Body of pancreas (tissue), 4 donors: ENCODE data around the gene SLC17A9. TPM values are rescaled to one million over a fixed set of nuclear protein-coding genes. Genes with fewer than 3 reads are reported as not detected.

Source experiments
- ATAC-seq: fragments of 150-250 bp; one replicate; pipeline ENCODE4 v1.9.1; 2016
- DNase-seq, 4 donors: peaks; one replicate each; pipeline ENCODE4 v3.0.0-alpha.2; 2019
- H3K27ac ChIP-seq, 4 donors: fragments of 200-600 bp; sonication (generic); 1 replicate in 3 of 4; 2 replicates in 1 of 4; pipeline versions ENCODE4 v1.5.1 to v1.6.1; 2016 to 2019; ENCODE audit warnings: mild to moderate bottlenecking in 1 of 4, mixed read lengths in 1 of 4, moderate library complexity in 1 of 4
- H3K27me3 ChIP-seq, 2 donors: fragments of 200-600 bp; sonication (generic); one replicate each; pipeline ENCODE4 v1.6.0; 2016; ENCODE audit warnings: mild to moderate bottlenecking in 1 of 2
- H3K36me3 ChIP-seq, 2 donors: fragments of 200-600 bp; sonication (generic); replicated peaks in 1 of 2; 2 replicates each; pipeline ENCODE4 v1.5.1; 2016; ENCODE audit warnings: low read depth in 2 of 2; ENCODE audit not compliant: insufficient read depth in 1 of 2
- H3K4me1 ChIP-seq: fragments of 200-600 bp; sonication (generic); one replicate; pipeline ENCODE4 v1.6.0; 2016
- H3K4me3 ChIP-seq, 2 donors: fragments of 200-600 bp; sonication (generic); 1 replicate in 1 of 2; 2 replicates in 1 of 2; pipeline ENCODE4 v1.5.1; 2016 to 2019
- H3K9me3 ChIP-seq, 3 donors: fragments of 200-600 bp; sonication (generic); 1 replicate in 2 of 3; 2 replicates in 1 of 3; pipeline ENCODE4 v1.5.1; 2016
- POLR2A ChIP-seq, 3 donors: fragments of 450-650 bp; IDR thresholded peaks; one replicate each; pipeline ENCODE4 v1.6.1; 2016; ENCODE audit warnings: antibody characterized with exemption in 3 of 3, mild to moderate bottlenecking in 2 of 3
- WGBS, 2 donors: methylation state at CpG; one replicate each; pipeline ENCODE4 v1.1.5; 2017; 5-methylcytosine and 5-hydroxymethylcytosine counted together
- intact Hi-C: fragments of 100-400 bp; cut with DNase I; formaldehyde crosslinking; loops from one replicate; pipeline ENCODE4 v1.15.1; 2023
- total RNA-seq, 2 donors: library from RNA; depleted of rRNA; stranded (reverse); fragments of >200 nt; gene quantifications; one replicate each; pipeline ENCODE4 v1.1.0, GENCODE V29; 2016
- TF ChIP-seq, protein P1 (sequence below), 7 experiments: fragments of 450-650 bp in 4 of 7; fragments of 200-600 bp in 3 of 7; sonication (generic) in 3 of 7; IDR thresholded peaks; one replicate each; pipeline ENCODE4 v1.5.1; 2016 to 2019; ENCODE audit warnings: antibody characterized with exemption in 7 of 7

SLC17A9 gene
- total RNA-seq, 2 donors from 2014 or later = 0.78 to 4.9 TPM

DNA sequence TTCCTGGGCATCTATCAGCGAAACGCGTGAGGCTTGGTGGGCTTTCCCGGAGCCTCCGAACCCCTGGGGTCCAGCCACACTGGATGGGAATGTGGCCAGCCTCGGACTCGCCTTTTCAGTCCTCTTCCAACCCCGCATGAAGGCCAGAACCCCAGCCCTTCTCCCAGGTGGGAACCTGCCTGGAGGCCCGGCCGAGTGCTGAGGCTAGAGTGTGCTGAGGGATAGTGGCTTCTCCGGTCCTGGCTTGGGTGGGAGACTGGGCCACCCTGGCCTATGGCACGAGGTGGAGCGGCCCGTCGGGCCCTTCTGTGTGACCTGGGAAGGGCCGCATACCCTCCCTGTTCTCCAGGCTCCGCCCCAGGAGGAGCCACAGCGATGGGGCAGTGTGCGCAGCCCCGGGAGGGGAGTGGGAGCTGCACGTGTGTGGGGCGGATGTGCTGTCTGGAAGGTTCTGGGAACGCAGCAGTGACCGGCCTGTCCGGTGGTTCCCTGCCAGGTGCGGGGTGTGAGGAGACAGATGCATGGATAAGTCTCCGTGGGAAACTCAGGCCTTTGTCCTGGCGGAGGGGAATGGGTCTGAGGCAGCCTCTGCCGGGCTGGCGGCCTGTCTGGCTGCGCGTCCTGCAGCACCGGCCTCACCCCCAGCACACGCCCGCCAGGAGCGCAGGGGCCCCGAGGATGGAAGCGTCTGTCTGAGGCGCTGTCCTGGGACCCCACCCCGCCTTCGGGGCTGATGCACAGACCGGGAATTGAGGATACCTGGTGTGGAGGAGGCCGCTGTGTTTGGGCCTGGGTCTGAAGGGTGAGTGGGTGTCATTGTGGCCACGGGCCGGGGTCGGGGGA, 55.4 kb downstream of the SLC17A9 start:
- TF ChIP-seq, protein P1, sequence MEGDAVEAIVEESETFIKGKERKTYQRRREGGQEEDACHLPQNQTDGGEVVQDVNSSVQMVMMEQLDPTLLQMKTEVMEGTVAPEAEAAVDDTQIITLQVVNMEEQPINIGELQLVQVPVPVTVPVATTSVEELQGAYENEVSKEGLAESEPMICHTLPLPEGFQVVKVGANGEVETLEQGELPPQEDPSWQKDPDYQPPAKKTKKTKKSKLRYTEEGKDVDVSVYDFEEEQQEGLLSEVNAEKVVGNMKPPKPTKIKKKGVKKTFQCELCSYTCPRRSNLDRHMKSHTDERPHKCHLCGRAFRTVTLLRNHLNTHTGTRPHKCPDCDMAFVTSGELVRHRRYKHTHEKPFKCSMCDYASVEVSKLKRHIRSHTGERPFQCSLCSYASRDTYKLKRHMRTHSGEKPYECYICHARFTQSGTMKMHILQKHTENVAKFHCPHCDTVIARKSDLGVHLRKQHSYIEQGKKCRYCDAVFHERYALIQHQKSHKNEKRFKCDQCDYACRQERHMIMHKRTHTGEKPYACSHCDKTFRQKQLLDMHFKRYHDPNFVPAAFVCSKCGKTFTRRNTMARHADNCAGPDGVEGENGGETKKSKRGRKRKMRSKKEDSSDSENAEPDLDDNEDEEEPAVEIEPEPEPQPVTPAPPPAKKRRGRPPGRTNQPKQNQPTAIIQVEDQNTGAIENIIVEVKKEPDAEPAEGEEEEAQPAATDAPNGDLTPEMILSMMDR (IDR thresholded peaks at IDR 0.05) = no peak
- no peak for TF ChIP-seq POLR2A (IDR thresholded peaks at IDR 0.05)

DNA sequence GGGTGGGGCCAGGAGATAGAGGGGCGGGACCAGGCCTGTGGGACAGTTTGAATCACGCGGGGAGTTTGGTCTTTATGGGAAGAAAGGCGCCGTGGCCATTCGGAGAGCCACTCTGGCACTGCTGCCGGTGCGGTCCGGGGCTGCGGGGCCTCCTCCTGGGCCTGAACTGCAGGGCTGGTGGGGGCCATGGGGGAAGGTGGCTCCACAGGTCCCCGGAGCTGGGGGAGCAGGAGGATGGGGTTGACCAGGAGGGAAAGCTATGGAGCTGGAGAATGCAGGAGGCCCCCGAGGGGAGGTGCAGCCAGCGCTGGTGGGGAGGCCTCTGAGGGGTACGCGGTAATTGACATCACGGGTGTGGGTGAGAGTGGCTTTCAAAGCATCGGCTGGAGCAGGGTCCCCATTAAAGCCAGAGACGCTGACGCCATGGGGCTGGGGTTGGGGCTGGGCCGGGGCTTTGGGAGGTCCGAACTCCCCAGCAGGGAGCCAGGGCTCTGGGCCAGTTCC, 56.1 kb downstream of the SLC17A9 start:
- intact Hi-C loops = loop anchor here (10.0 kb wide), 1 partner anchor 114 kb away; no protein-coding TSS in a partner anchor
- 10 to 13% methylated on average over 12 to 21 of the region's 21 CpGs for WGBS, 2 donors
- H3K36me3 ChIP-seq = no peaks in the 10 kb centered on the region
- no peak overlapping the region for H3K27ac ChIP-seq
- H3K4me1 ChIP-seq = peaks cover 26% of the 10 kb centered on the region
- peaks cover 0 to 35% of the 10 kb centered on the region in 2 donors for H3K27me3 ChIP-seq
- DNase-seq (no peak), ATAC-seq (no peak)
- no peak overlapping the region for H3K4me3 ChIP-seq
- TF ChIP-seq POLR2A (IDR thresholded peaks at IDR 0.05) = no peak
- TF ChIP-seq, protein P1 (IDR thresholded peaks at IDR 0.05) = no peak
- H3K9me3 ChIP-seq = peaks cover 0 to 2% (median 0%) of the 10 kb centered on the region in 3 donors

More for the DNA sequence above, 55.4 kb downstream of the SLC17A9 start:
- H3K4me1 ChIP-seq = peaks cover 26% of the 10 kb centered on the region
- no peaks in the 10 kb centered on the region for H3K9me3 ChIP-seq
- no peaks in the 10 kb centered on the region for H3K36me3 ChIP-seq
- no peak for ATAC-seq
- H3K27me3 ChIP-seq = peaks cover 0 to 37% of the 10 kb centered on the region in 2 donors
- intact Hi-C loops = loop anchor here (10.0 kb wide), 1 partner anchor 113 kb away; no protein-coding TSS in a partner anchor
- no peak overlapping the region for H3K4me3 ChIP-seq
- DNase-seq = no peak
- no peak overlapping the region for H3K27ac ChIP-seq
- 25 to 32% methylated on average over 9 to 45 of the region's 46 CpGs for WGBS, 2 donors

DNA sequence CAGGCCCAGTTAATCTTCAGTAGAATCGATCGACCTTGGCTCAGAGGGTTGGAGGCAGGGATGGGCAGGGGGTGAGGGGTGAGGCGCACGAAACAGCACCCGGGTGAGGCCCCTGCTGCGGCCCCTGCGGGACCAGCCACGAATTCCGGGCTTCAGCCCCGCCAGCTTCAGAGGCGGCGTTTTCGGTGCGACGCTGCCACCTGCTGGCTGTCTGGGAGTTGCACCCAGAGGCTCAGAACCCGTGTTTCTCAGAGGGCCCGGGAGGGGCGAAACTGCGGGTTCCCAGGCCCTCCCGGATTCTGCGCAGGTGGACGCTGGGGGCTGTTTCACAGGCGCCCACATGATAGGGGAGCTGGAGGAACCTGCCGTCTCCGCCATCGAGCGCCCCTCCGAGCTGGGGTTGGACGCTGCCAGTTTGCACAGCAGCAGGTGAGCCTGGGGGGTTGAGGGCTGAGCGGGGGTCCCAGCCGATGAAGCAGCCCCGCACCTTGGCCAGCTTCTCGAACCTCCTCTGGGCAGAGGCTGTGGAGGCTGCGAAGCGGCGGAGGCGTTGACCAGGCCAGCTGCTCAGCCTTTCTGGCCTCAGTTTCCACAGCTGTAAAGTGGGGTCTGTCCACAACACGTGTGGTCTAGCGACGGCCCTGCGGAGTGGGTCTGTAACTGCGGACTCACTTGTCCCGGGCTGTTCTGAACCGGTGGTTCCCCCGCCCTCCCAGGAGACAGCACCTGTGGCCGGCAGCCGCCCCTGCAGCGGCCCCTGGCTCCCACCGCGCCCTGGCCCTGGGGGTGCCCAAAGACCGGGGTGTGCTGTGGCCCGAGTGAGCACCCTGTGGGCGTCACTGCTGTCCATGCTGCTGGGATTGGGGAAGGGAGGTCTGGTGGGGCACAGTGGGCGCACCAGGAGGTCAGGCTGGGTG, 56.8 kb downstream of the SLC17A9 start:
- peaks cover 26% of the 10 kb centered on the region for H3K4me1 ChIP-seq
- H3K27me3 ChIP-seq = peaks cover 0 to 34% of the 10 kb centered on the region in 2 donors
- TF ChIP-seq, protein P1 (IDR thresholded peaks at IDR 0.05) = peak; percentile 89 to 94 (median 93)
- TF ChIP-seq POLR2A (IDR thresholded peaks at IDR 0.05) = no peak
- intact Hi-C loops = loop anchor here (10.0 kb wide), 1 partner anchor 115 kb away; no protein-coding TSS in a partner anchor
- no peak overlapping the region for H3K27ac ChIP-seq
- H3K9me3 ChIP-seq = peaks cover 0 to 2% (median 0%) of the 10 kb centered on the region in 3 donors
- ATAC-seq = peak; percentile 80
- H3K4me3 ChIP-seq = no peak overlapping the region
- peak; percentile 65 to 79 (median 73) for DNase-seq
- H3K36me3 ChIP-seq = no peaks in the 10 kb centered on the region
- 4% methylated on average over 22 to 50 of the region's 54 CpGs for WGBS, 2 donors

DNA sequence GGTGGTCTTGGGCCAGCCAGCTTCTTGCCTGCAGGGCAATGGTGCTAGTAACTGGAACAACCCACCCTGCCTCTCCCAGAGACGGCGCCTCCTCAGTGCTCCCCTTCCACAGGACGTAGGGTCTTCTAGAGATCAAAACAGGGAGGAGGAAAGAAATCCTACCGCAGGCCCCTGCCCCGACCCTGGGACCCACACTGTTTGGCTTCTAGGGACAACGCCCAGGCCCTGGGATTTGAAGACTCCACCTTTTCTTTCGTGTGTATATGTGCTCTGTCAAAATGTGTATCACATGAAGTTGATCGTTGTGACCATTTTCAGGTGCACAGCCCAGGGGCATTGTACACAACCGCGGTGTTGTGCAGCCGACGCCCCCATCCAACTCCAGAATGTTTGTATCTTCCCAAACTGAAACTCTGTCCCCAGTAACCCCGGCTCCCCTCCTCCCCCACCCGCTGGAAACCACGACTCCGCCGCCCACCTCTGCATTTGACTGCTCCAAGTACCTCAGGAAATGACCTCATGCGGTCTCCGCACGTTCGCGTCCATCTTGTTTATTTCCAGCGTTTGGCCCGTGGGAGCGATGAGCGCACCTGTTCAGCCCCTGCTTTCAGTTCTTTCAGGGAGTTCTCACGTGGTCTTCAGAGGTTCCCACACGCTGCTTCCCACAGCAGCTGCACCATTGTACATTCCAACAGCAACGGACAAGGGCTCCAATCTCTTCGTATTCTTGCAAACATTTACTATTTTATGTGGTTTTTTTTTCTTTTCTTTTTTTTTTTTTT, 57.7 kb downstream of the SLC17A9 start:
- Histone ChIP-seq H3K4me3 (no peak overlapping the region), H3K4me1 (peaks cover 26% of the 10 kb centered on the region), H3K9me3 (peaks cover 0 to 2% (median 0%) of the 10 kb centered on the region in 3 donors), H3K27me3 (peaks cover 0 to 39% of the 10 kb centered on the region in 2 donors), H3K27ac (no peak overlapping the region), H3K36me3 (no peaks in the 10 kb centered on the region)
- no peak for ATAC-seq
- TF ChIP-seq, protein P1 (IDR thresholded peaks at IDR 0.05) = no peak
- no peak for TF ChIP-seq POLR2A (IDR thresholded peaks at IDR 0.05)
- intact Hi-C loops = loop anchor here (10.0 kb wide), 1 partner anchor 115 kb away; no protein-coding TSS in a partner anchor
- WGBS, 2 donors = 10 to 29% methylated on average over 30 of the region's 30 CpGs
- DNase-seq = peak in 1 of 4 donors; percentile 19
